H9 (cell line): ENCODE data around the gene BMP7. TPM values are rescaled to one million over a fixed set of nuclear protein-coding genes. Genes with fewer than 3 reads are reported as not detected.

Experiments
- DNase-seq: peaks from one replicate; pipeline ENCODE4 v3.0.0-alpha.2; 2017
- H2AFZ ChIP-seq: one replicate; pipeline ENCODE4 v1.6.1; 2013; ENCODE audit warnings: mild to moderate bottlenecking, low read length, control low read depth, moderate library complexity
- H2AK5ac ChIP-seq: 2 replicates; pipeline ENCODE4 v1.6.1; 2013; ENCODE audit warnings: low read length, control low read depth, mixed read lengths; ENCODE audit not compliant: insufficient read length
- H2BK120ac ChIP-seq: one replicate; pipeline ENCODE4 v1.6.1; 2013; ENCODE audit warnings: low read depth, mild to moderate bottlenecking, low read length, control low read depth, inconsistent platforms; ENCODE audit not compliant: poor library complexity, severe bottlenecking
- H2BK12ac ChIP-seq: 2 replicates; pipeline ENCODE4 v1.6.1; 2013; ENCODE audit warnings: low read length, control low read depth, mixed read lengths, low read depth; ENCODE audit not compliant: insufficient read length
- H2BK15ac ChIP-seq: 2 replicates; pipeline ENCODE4 v1.6.1; 2013; ENCODE audit warnings: low read depth, low read length, control low read depth
- H2BK20ac ChIP-seq: one replicate; pipeline ENCODE4 v1.6.1; 2013; ENCODE audit warnings: low read depth, mild to moderate bottlenecking, low read length, control low read depth, inconsistent platforms; ENCODE audit not compliant: poor library complexity, severe bottlenecking
- H2BK5ac ChIP-seq: 2 replicates; pipeline ENCODE4 v1.6.1; 2013; ENCODE audit warnings: low read length, control low read depth, mixed read lengths; ENCODE audit not compliant: insufficient read length
- H3K14ac ChIP-seq: 2 replicates; pipeline ENCODE4 v1.6.1; 2013; ENCODE audit warnings: low read length, control low read depth; ENCODE audit not compliant: insufficient read depth
- H3K18ac ChIP-seq: 2 replicates; pipeline ENCODE4 v1.6.1; 2013; ENCODE audit warnings: low read depth, mild to moderate bottlenecking, mixed read lengths, low read length, control low read depth; ENCODE audit not compliant: insufficient read length
- H3K23ac ChIP-seq: 2 replicates; pipeline ENCODE4 v1.6.1; 2013; ENCODE audit warnings: low read length, control low read depth, mixed read lengths, low read depth; ENCODE audit not compliant: insufficient read length
- H3K23me2 ChIP-seq: 2 replicates; pipeline ENCODE4 v1.6.1; 2013; ENCODE audit warnings: low read depth, mild to moderate bottlenecking, mixed read lengths, low read length, control low read depth; ENCODE audit not compliant: insufficient read length, poor library complexity, severe bottlenecking
- H3K27ac ChIP-seq: 2 replicates; pipeline ENCODE4 v1.5.1; 2013; ENCODE audit warnings: low read length, control low read depth, mixed read lengths, low read depth; ENCODE audit not compliant: insufficient read length
- H3K27me3 ChIP-seq: 2 replicates; pipeline ENCODE4 v1.6.1; 2013; ENCODE audit warnings: low read length, control low read depth, inconsistent platforms; ENCODE audit not compliant: insufficient read depth
- H3K4ac ChIP-seq: 2 replicates; pipeline ENCODE4 v1.6.1; 2013; ENCODE audit warnings: low read depth, mild to moderate bottlenecking, control low read depth, inconsistent platforms, low read length, moderate library complexity
- H3K4me1 ChIP-seq: 2 replicates; pipeline ENCODE4 v1.6.1; 2013; ENCODE audit warnings: low read length, control low read depth, inconsistent platforms; ENCODE audit not compliant: insufficient read depth
- H3K4me2 ChIP-seq: 2 replicates; pipeline ENCODE4 v1.6.1; 2013; ENCODE audit warnings: low read length, control low read depth, mixed read lengths; ENCODE audit not compliant: insufficient read length, insufficient read depth
- H3K56ac ChIP-seq: 2 replicates; pipeline ENCODE4 v1.6.1; 2013; ENCODE audit warnings: low read depth, mild to moderate bottlenecking, mixed read lengths, low read length, control low read depth; ENCODE audit not compliant: insufficient read length
- H3K79me1 ChIP-seq: 2 replicates; pipeline ENCODE4 v1.6.1; 2013; ENCODE audit warnings: low read depth, mild to moderate bottlenecking, moderate library complexity, low read length, control low read depth, inconsistent platforms; ENCODE audit not compliant: insufficient read depth, poor library complexity, severe bottlenecking
- H3K79me2 ChIP-seq: 2 replicates; pipeline ENCODE4 v1.6.1; 2013; ENCODE audit warnings: low read length, control low read depth, inconsistent platforms; ENCODE audit not compliant: insufficient read depth
- H3K9ac ChIP-seq: 2 replicates; pipeline ENCODE4 v1.6.1; 2013; ENCODE audit warnings: low read length, control low read depth, mixed read lengths; ENCODE audit not compliant: insufficient read length; ENCODE audit errors: extremely low read depth
- H3K9me3 ChIP-seq: one replicate; pipeline ENCODE4 v1.6.1; 2013; ENCODE audit warnings: low read depth, low read length, inconsistent platforms; ENCODE audit not compliant: control insufficient read depth
- H3T11ph ChIP-seq: one replicate; pipeline ENCODE4 v1.6.1; 2013; ENCODE audit warnings: mild to moderate bottlenecking, low read length, control low read depth, inconsistent platforms
- H4K20me1 ChIP-seq: one replicate; pipeline ENCODE4 v1.6.1; 2013; ENCODE audit not compliant: control insufficient read depth, insufficient read length, insufficient read depth
- H4K5ac ChIP-seq: 2 replicates; pipeline ENCODE4 v1.6.1; 2013; ENCODE audit warnings: low read depth, mild to moderate bottlenecking, mixed read lengths, low read length, control low read depth; ENCODE audit not compliant: insufficient read length
- H4K8ac ChIP-seq: replicated peaks from 2 replicates; pipeline ENCODE4 v1.6.1; 2013; ENCODE audit warnings: low read length, control low read depth, mixed read lengths, low read depth; ENCODE audit not compliant: insufficient read length
- H4K91ac ChIP-seq: 2 replicates; pipeline ENCODE4 v1.6.1; 2013; ENCODE audit warnings: low read depth, mild to moderate bottlenecking, moderate library complexity, mixed read lengths, low read length, control low read depth; ENCODE audit not compliant: insufficient read length
- H3K27ac Mint-ChIP-seq, 3 experiments: 2 replicates in 2 of 3; 3 replicates in 1 of 3; pipeline ENCODE4 v1.8.0; 2020 to 2021; ENCODE audit warnings: mixed read lengths in 3 of 3, mild to moderate bottlenecking in 1 of 3, moderate library complexity in 1 of 3
- H3K27me3 Mint-ChIP-seq: 2 replicates; pipeline ENCODE4 v1.8.0; 2021; ENCODE audit warnings: low read depth, mild to moderate bottlenecking, moderate library complexity, mixed read lengths
- H3K36me3 Mint-ChIP-seq, 3 experiments: 2 replicates in 2 of 3; 3 replicates in 1 of 3; pipeline ENCODE4 v1.8.0; 2020 to 2021; ENCODE audit warnings: low read depth in 3 of 3, mixed read lengths in 3 of 3; ENCODE audit not compliant: insufficient read depth in 1 of 3
- H3K4me1 Mint-ChIP-seq, 2 experiments: 2 replicates each; pipeline ENCODE4 v1.8.0; 2020; ENCODE audit warnings: mixed read lengths in 2 of 2
- H3K4me3 Mint-ChIP-seq, 2 experiments: 2 replicates in 1 of 2; 3 replicates in 1 of 2; pipeline ENCODE4 v1.8.0; 2020 to 2021; ENCODE audit warnings: mild to moderate bottlenecking in 2 of 2, mixed read lengths in 2 of 2, moderate library complexity in 1 of 2
- H3K9me3 Mint-ChIP-seq, 2 experiments: 2 replicates in 1 of 2; 3 replicates in 1 of 2; pipeline ENCODE4 v1.8.0; 2020; ENCODE audit warnings: mild to moderate bottlenecking in 2 of 2, mixed read lengths in 2 of 2, moderate library complexity in 1 of 2
- WGBS: extraction: QIAGEN DNeasy Blood & Tissue Kit; methylation state at CpG from one replicate; pipeline ENCODE4 v1.1.7; 2013; ENCODE audit warnings: missing lambda C conversion rate, low lambda C conversion rate, mixed read lengths; ENCODE audit not compliant: insufficient read length; ENCODE audit errors: extremely low coverage; 5-methylcytosine and 5-hydroxymethylcytosine counted together
- total RNA-seq: library from RNA; stranded (reverse); gene quantifications from 2 replicates; pipeline ENCODE4 v1.2.1, GENCODE V29; 2021
- TF ChIP-seq, protein P1 (sequence below): fragments of 200-600 bp; sonication (generic); conservative IDR thresholded peaks from 3 replicates; pipeline ENCODE4 v1.8.0; 2021; ENCODE audit warnings: antibody characterized with exemption, mild to moderate bottlenecking

BMP7 gene
- total RNA-seq, 1 experiment from 2014 or later = 17.7 TPM

DNA sequence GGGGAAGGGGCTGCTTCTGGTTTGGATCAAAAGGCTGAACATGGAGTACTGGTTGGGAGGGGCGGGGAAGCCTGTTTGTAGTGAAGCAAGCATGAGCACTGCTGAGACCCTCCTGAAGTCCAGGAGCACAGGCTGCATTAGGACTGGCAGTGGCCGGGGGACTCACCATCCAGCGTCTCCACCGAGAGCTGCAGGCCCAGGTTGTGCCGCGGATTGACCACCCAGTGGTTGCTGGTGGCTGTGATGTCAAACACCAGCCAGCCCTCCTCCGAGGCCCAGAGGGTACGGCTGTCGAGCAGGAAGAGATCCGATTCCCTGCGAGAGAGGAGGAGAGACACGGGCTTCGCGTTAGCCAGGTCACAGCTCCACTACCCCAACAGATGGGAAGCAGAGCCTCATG, 64.1 kb downstream of the BMP7 start:
- Histone ChIP-seq H3K23me2 (no peaks in the 10 kb centered on the region), H2BK5ac (no peak overlapping the region), H4K5ac (no peak overlapping the region), H3K9me3 (no peaks in the 10 kb centered on the region), H3K79me1 (no peaks in the 10 kb centered on the region), H4K91ac (no peak overlapping the region), H3K27me3 (no peaks in the 10 kb centered on the region), H2BK20ac (no peak overlapping the region), H2AFZ (no peak overlapping the region), H4K8ac (no peak overlapping the region), H2AK5ac (no peak overlapping the region), H3K56ac (no peak overlapping the region), H3K23ac (no peak overlapping the region), H2BK15ac (no peak overlapping the region), H3K27ac (no peak overlapping the region), H3K18ac (no peak overlapping the region), H3K4ac (no peak overlapping the region), H3K4me2 (no peak overlapping the region), H3K14ac (no peak overlapping the region; the same call in 1 of the 2 replicates), H3K4me1 (0 out of 2 replicates have a peak, but pooled peaks cover 2% of the 10 kb centered on the region), H4K20me1 (no peaks in the 10 kb centered on the region), H3T11ph (no peak overlapping the region), H3K79me2 (no peaks in the 10 kb centered on the region), H2BK120ac (no peak overlapping the region), H3K9ac (no peak overlapping the region), H2BK12ac (no peak overlapping the region)
- peaks cover 2 to 15% (median 11%) of the 10 kb centered on the region in 3 experiments; a peak in 5 of 7 replicates for H3K36me3 Mint-ChIP-seq
- peaks cover 5% of the 10 kb centered on the region in 2 experiments for H3K9me3 Mint-ChIP-seq
- no peak for DNase-seq
- no peak overlapping the region for H3K4me3 Mint-ChIP-seq
- TF ChIP-seq, protein P1, sequence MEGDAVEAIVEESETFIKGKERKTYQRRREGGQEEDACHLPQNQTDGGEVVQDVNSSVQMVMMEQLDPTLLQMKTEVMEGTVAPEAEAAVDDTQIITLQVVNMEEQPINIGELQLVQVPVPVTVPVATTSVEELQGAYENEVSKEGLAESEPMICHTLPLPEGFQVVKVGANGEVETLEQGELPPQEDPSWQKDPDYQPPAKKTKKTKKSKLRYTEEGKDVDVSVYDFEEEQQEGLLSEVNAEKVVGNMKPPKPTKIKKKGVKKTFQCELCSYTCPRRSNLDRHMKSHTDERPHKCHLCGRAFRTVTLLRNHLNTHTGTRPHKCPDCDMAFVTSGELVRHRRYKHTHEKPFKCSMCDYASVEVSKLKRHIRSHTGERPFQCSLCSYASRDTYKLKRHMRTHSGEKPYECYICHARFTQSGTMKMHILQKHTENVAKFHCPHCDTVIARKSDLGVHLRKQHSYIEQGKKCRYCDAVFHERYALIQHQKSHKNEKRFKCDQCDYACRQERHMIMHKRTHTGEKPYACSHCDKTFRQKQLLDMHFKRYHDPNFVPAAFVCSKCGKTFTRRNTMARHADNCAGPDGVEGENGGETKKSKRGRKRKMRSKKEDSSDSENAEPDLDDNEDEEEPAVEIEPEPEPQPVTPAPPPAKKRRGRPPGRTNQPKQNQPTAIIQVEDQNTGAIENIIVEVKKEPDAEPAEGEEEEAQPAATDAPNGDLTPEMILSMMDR = no peak
- no peak overlapping the region for H3K27ac Mint-ChIP-seq
- no CpG with 5 or more reads among the region's 14 CpGs for WGBS
- H3K27me3 Mint-ChIP-seq = peaks cover 7% of the 10 kb centered on the region
- peaks cover 26 to 30% of the 10 kb centered on the region in 2 experiments for H3K4me1 Mint-ChIP-seq
